ENCODE data around the gene GATA6.

- TF ChIP-seq RAD21 (IDR thresholded peaks at IDR 0.05; ENCODE audit: insufficient read depth, low read depth, low read length) (no peak), MLLT1 (IDR thresholded peaks at IDR 0.05) (no peak), RCOR1 (conservative IDR thresholded peaks at IDR 0.05; ENCODE audit: low read depth, low read length) (no peak), DPF2 (IDR thresholded peaks at IDR 0.05) (no peak), BHLHE40 (IDR thresholded peaks at IDR 0.05; ENCODE audit: borderline replicate concordance in 1 of 2, low read depth in 2 of 2, low read length in 1 of 2) (no peak), SUZ12 (IDR thresholded peaks at IDR 0.05; ENCODE audit: unreplicated experiment) (no peak)
- TF ChIP-seq, protein P1, sequence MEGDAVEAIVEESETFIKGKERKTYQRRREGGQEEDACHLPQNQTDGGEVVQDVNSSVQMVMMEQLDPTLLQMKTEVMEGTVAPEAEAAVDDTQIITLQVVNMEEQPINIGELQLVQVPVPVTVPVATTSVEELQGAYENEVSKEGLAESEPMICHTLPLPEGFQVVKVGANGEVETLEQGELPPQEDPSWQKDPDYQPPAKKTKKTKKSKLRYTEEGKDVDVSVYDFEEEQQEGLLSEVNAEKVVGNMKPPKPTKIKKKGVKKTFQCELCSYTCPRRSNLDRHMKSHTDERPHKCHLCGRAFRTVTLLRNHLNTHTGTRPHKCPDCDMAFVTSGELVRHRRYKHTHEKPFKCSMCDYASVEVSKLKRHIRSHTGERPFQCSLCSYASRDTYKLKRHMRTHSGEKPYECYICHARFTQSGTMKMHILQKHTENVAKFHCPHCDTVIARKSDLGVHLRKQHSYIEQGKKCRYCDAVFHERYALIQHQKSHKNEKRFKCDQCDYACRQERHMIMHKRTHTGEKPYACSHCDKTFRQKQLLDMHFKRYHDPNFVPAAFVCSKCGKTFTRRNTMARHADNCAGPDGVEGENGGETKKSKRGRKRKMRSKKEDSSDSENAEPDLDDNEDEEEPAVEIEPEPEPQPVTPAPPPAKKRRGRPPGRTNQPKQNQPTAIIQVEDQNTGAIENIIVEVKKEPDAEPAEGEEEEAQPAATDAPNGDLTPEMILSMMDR (IDR thresholded peaks at IDR 0.05 in 2 of 3, conservative IDR thresholded peaks at IDR 0.05 in 1 of 3; ENCODE audit: control insufficient read depth in 2 of 3, extremely low read depth in 1 of 3, insufficient read depth in 1 of 3, low read depth in 3 of 3, low read length in 3 of 3) = no peak
Measured at GRCh38 chr18:22211657-22212056, 42.3 kb downstream of the GATA6 start.

Measured in GM12878 (cell line).